Measurements from ENCODE around the gene DNAJC6. TPM values are rescaled to one million over a fixed set of nuclear protein-coding genes. Genes with fewer than 3 reads are reported as not detected.
A peak's percentile ranks its signal among the peaks of the same experiment; 100 is the strongest.

DNAJC6 gene
- total RNA-seq, 1 experiment from 2014 or later = 15.6 TPM

- CTCF ChIA-PET = interaction anchor here (0.6 to 1.5 kb wide), 16 partner anchors 9 to 395 kb away, joined by 3 to 9 read pairs (median 5); partner anchors contain the start of genes DNAJC6, LEPR and LEPROT
- Histone ChIP-seq H3K27ac (no peak overlapping the region), H2AFZ (no peak overlapping the region), H3K4me1 (replicated peaks; ENCODE audit: insufficient read depth) (no peaks in the 10 kb centered on the region), H3K4me2 (no peak overlapping the region), H4K20me1 (ENCODE audit: insufficient read depth) (no peaks in the 10 kb centered on the region), H3K79me2 (ENCODE audit: low read depth) (no peaks in the 10 kb centered on the region), H3K9me3 (ENCODE audit: insufficient read depth, low read depth) (no peaks in the 10 kb centered on the region), H3K36me3 (ENCODE audit: low read depth) (no peaks in the 10 kb centered on the region), H3K4me3 (no peak overlapping the region), H3K9me2 (ENCODE audit: insufficient read depth) (no peaks in the 10 kb centered on the region), H3K27me3 (ENCODE audit: insufficient read depth, low read depth) (no peaks in the 10 kb centered on the region), H3F3A (ENCODE audit: insufficient read depth, low read depth) (no peaks in the 10 kb centered on the region)
- BruUV-seq (replicated peaks) = no TSS peak
- no peak for TF ChIP-seq EZH2 (IDR thresholded peaks at IDR 0.05; ENCODE audit: low read depth)
- TF ChIP-seq CTCF (conservative IDR thresholded peaks at IDR 0.05) = no peak
- intact Hi-C loops (cut with micrococcal nuclease; ENCODE audit: unreplicated experiment) = loop anchor here (2.0 kb wide), 1 partner anchor 38 kb away; the partner anchor contains the start of genes LEPR and LEPROT
- POLR2A ChIA-PET (ENCODE audit: unreplicated experiment) = interaction anchor here (0.5 to 1.2 kb wide), 3 partner anchors 35 to 697 kb away, joined by 4 read pairs; no protein-coding TSS in a partner anchor
- DNase-seq = no peak
Measured at GRCh38 chr1:65458730-65459396, 149.5 kb downstream of the DNAJC6 start.

GRCh38 chr1:65459397-65459768 is 150.0 kb downstream of the DNAJC6 start:
- H4K20me1 ChIP-seq (ENCODE audit: insufficient read depth) = no peaks in the 10 kb centered on the region
- CTCF ChIA-PET = interaction anchor here (0.6 to 1.5 kb wide), 16 partner anchors 8 to 498 kb away, joined by 3 to 9 read pairs (median 4); partner anchors contain the start of genes DNAJC6, LEPR and LEPROT
- no peak overlapping the region for H3K27ac ChIP-seq
- intact Hi-C loops (cut with micrococcal nuclease; ENCODE audit: unreplicated experiment) = loop anchor here (2.0 kb wide), 1 partner anchor 39 kb away; the partner anchor contains the start of genes LEPR and LEPROT
- H3K9me3 ChIP-seq (ENCODE audit: insufficient read depth, low read depth) = no peaks in the 10 kb centered on the region
- H3K4me2 ChIP-seq = no peak overlapping the region
- no peaks in the 10 kb centered on the region for H3K9me2 ChIP-seq (ENCODE audit: insufficient read depth)
- H3F3A ChIP-seq (ENCODE audit: insufficient read depth, low read depth) = no peaks in the 10 kb centered on the region
- peak in 1 of 2 experiments; percentile 18 for DNase-seq
- H2AFZ ChIP-seq = no peak overlapping the region
- no peaks in the 10 kb centered on the region for H3K4me1 ChIP-seq (replicated peaks; ENCODE audit: insufficient read depth)
- BruUV-seq (replicated peaks) = no TSS peak
- POLR2A ChIA-PET (ENCODE audit: unreplicated experiment) = interaction anchor here (0.5 to 1.2 kb wide), 3 partner anchors 36 to 698 kb away, joined by 4 read pairs; no protein-coding TSS in a partner anchor
- H3K79me2 ChIP-seq (ENCODE audit: low read depth) = no peaks in the 10 kb centered on the region
- H3K27me3 ChIP-seq (ENCODE audit: insufficient read depth, low read depth) = no peaks in the 10 kb centered on the region
- H3K4me3 ChIP-seq = no peak overlapping the region
- TF ChIP-seq CTCF (conservative IDR thresholded peaks at IDR 0.05) (peak; percentile 62), EZH2 (IDR thresholded peaks at IDR 0.05; ENCODE audit: low read depth) (no peak)
- no peaks in the 10 kb centered on the region for H3K36me3 ChIP-seq (ENCODE audit: low read depth)

Other genes with a start within 250 kb of the DNAJC6 start
- 16.5 and 17.6 TPM in 2 replicates for gene AK4, start 161.3 kb upstream of the DNAJC6 start, total RNA-seq (2021)
- 20.6 and 34.8 TPM in 2 replicates for gene LEPR, start 111.1 kb downstream of the DNAJC6 start, total RNA-seq (2021)
- 80.1 and 113 TPM in 2 replicates for gene LEPROT, start 111.1 kb downstream of the DNAJC6 start, total RNA-seq (2021)